Ishikawa (cell line): Measurements from ENCODE around the gene IL2RA.

ENCODE experiments used
- CEBPB ChIP-seq: IDR thresholded peaks from 2 replicates; pipeline ENCODE4 v1.6.1; 2012
- CREB1 ChIP-seq: IDR thresholded peaks from 2 replicates; pipeline ENCODE4 v1.6.1; 2012; ENCODE audit warnings: low read depth
- EP300 ChIP-seq: IDR thresholded peaks from 2 replicates; pipeline ENCODE4 v1.6.1; 2012; ENCODE audit warnings: borderline replicate concordance
- NFIC ChIP-seq: IDR thresholded peaks from 2 replicates; pipeline ENCODE4 v1.6.1; 2012
- RAD21 ChIP-seq: IDR thresholded peaks from 2 replicates; pipeline ENCODE4 v1.6.1; 2012; ENCODE audit warnings: low read depth
- TAF1 ChIP-seq: IDR thresholded peaks from 2 replicates; pipeline ENCODE4 v1.6.1; 2012; ENCODE audit warnings: low read depth, mild to moderate bottlenecking
- TCF12 ChIP-seq: IDR thresholded peaks from 2 replicates; pipeline ENCODE4 v1.6.1; 2012; ENCODE audit warnings: low read depth
- TEAD4 ChIP-seq: IDR thresholded peaks from 2 replicates; pipeline ENCODE4 v1.6.1; 2012
- YY1 ChIP-seq: IDR thresholded peaks from 2 replicates; pipeline ENCODE4 v1.6.1; 2012; ENCODE audit warnings: low read depth
- TF ChIP-seq, protein P1 (sequence below): IDR thresholded peaks from 2 replicates; pipeline ENCODE4 v1.6.1; 2012; ENCODE audit warnings: low read depth, mild to moderate bottlenecking
- TF ChIP-seq, protein P2 (sequence below): IDR thresholded peaks from 2 replicates; pipeline ENCODE4 v1.6.1; 2012
- TF ChIP-seq, protein P3 (sequence below): IDR thresholded peaks from 2 replicates; pipeline ENCODE4 v1.6.1; 2012

DNA sequence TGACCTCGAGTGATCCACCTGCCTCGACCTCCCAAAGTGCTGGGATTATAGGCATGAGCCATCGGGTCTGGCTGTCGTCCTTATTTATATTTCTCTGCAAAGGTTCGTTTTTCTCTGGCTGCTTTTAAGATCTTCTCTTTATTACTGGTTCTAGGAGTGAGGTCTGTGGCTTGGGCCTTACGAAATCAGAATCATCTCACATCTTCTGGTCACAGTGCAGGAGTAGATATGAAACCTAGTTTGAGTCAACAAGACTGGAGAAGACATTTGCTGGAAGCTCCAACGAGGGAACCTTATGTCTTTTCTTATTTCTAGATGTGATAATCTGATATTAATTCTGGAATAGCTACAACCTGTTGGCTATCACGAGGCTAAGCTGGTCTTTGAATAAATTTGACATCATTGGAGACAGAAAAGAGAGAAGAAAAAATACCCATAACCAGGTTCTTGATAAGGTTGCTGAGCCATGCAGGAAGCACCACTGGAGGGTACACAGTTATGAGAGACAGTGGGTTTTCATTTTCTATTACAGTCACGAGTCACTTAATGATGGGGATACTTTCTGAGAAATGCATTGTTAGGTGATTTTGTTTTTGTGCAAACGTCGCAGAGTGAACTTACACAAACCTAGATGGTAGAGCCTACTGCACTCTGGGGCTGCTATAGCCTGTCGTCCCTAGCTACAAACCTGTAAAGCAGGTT is 59.2 kb downstream of the IL2RA start:
- TF ChIP-seq EP300 (no peak), RAD21 (no peak), CEBPB (no peak), NFIC (no peak), CREB1 (no peak), TCF12 (no peak), TEAD4 (no peak), TAF1 (no peak), YY1 (no peak)
- TF ChIP-seq, protein P1, sequence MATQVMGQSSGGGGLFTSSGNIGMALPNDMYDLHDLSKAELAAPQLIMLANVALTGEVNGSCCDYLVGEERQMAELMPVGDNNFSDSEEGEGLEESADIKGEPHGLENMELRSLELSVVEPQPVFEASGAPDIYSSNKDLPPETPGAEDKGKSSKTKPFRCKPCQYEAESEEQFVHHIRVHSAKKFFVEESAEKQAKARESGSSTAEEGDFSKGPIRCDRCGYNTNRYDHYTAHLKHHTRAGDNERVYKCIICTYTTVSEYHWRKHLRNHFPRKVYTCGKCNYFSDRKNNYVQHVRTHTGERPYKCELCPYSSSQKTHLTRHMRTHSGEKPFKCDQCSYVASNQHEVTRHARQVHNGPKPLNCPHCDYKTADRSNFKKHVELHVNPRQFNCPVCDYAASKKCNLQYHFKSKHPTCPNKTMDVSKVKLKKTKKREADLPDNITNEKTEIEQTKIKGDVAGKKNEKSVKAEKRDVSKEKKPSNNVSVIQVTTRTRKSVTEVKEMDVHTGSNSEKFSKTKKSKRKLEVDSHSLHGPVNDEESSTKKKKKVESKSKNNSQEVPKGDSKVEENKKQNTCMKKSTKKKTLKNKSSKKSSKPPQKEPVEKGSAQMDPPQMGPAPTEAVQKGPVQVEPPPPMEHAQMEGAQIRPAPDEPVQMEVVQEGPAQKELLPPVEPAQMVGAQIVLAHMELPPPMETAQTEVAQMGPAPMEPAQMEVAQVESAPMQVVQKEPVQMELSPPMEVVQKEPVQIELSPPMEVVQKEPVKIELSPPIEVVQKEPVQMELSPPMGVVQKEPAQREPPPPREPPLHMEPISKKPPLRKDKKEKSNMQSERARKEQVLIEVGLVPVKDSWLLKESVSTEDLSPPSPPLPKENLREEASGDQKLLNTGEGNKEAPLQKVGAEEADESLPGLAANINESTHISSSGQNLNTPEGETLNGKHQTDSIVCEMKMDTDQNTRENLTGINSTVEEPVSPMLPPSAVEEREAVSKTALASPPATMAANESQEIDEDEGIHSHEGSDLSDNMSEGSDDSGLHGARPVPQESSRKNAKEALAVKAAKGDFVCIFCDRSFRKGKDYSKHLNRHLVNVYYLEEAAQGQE: no peak
- TF ChIP-seq, protein P2, sequence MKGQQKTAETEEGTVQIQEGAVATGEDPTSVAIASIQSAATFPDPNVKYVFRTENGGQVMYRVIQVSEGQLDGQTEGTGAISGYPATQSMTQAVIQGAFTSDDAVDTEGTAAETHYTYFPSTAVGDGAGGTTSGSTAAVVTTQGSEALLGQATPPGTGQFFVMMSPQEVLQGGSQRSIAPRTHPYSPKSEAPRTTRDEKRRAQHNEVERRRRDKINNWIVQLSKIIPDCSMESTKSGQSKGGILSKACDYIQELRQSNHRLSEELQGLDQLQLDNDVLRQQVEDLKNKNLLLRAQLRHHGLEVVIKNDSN: no peak
- TF ChIP-seq, protein P3, sequence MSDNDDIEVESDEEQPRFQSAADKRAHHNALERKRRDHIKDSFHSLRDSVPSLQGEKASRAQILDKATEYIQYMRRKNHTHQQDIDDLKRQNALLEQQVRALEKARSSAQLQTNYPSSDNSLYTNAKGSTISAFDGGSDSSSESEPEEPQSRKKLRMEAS: no peak
